Measurements from ENCODE around the gene ACTR3C. TPM values are rescaled to one million over a fixed set of nuclear protein-coding genes. Genes with fewer than 3 reads are reported as not detected.

Gene ACTR3C
- total RNA-seq, 2 experiments from 2014 or later: 5.0 to 6.1 TPM

- Mint-ChIP-seq H3K27ac (no peak overlapping the region), H3K4me3 (no peak overlapping the region), H3K27me3 (peaks cover 20% of the 10 kb centered on the region), H3K4me1 (no peaks in the 10 kb centered on the region), H3K36me3 (ENCODE audit: low read depth) (no peaks in the 10 kb centered on the region), H3K9me3 (peaks cover under 1% of the 10 kb centered on the region)
- DNase-seq: no peak
- POLR2A ChIA-PET: interaction anchor here (0.7 kb wide), 1 partner anchor 138 kb away, joined by 4 read pairs; no protein-coding TSS in a partner anchor
- CTCF ChIA-PET: interaction anchor here (1.1 kb wide), 1 partner anchor 31 kb away, joined by 3 read pairs; no protein-coding TSS in a partner anchor
Measured at GRCh38 chr7:150338166-150338829, 15.0 kb upstream of the ACTR3C start.

DNA sequence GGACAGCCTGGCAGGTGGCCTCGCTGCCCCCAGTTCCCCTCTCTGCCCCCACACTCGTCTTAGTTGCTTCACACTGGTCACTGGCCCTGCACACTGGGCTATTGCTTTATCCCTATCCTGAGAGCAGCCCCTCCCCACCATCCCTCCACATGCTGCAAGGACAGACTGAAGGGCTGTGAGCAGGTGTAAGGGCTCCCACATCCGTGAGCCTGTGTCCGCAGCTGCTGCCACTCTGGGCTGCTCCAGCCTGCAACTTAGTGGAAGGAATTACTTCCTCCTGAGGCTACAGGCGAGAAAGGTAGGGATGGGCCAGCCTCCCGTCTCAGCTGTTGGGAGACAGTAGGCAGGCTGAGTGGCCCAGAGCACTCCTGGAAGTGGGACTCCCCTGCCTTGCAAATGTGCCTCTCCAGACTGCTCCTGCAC lies 14.3 kb upstream of the ACTR3C start:
- H3K36me3 Mint-ChIP-seq (ENCODE audit: low read depth): no peaks in the 10 kb centered on the region
- H3K4me3 Mint-ChIP-seq: no peak overlapping the region
- peaks cover 14% of the 10 kb centered on the region for H3K27me3 Mint-ChIP-seq
- CTCF ChIA-PET: interaction anchor here (0.8 to 1.1 kb wide), 2 partner anchors 30 to 55 kb away, joined by 3 read pairs; no protein-coding TSS in a partner anchor
- DNase-seq: no peak
- no peaks in the 10 kb centered on the region for H3K9me3 Mint-ChIP-seq
- no peak overlapping the region for H3K27ac Mint-ChIP-seq
- POLR2A ChIA-PET: no interaction called here
- H3K4me1 Mint-ChIP-seq: no peaks in the 10 kb centered on the region

- DNase-seq: no peak
- peaks cover 11% of the 10 kb centered on the region for H3K27me3 Mint-ChIP-seq
- H3K4me1 Mint-ChIP-seq: no peaks in the 10 kb centered on the region
- no peak overlapping the region for H3K4me3 Mint-ChIP-seq
- no peaks in the 10 kb centered on the region for H3K36me3 Mint-ChIP-seq (ENCODE audit: low read depth)
- CTCF ChIA-PET: interaction anchor here (0.6 to 0.8 kb wide), 3 partner anchors 55 to 343 kb away, joined by 3 to 6 read pairs (median 3); no protein-coding TSS in a partner anchor
- H3K9me3 Mint-ChIP-seq: no peaks in the 10 kb centered on the region
- POLR2A ChIA-PET: no interaction called here
- H3K27ac Mint-ChIP-seq: no peak overlapping the region
Measured at GRCh38 chr7:150337179-150337578, 13.8 kb upstream of the ACTR3C start.

- no peak overlapping the region for H3K27ac Mint-ChIP-seq
- H3K9me3 Mint-ChIP-seq: no peaks in the 10 kb centered on the region
- H3K4me1 Mint-ChIP-seq: no peaks in the 10 kb centered on the region
- no peak for DNase-seq
- H3K4me3 Mint-ChIP-seq: no peak overlapping the region
- H3K36me3 Mint-ChIP-seq (ENCODE audit: low read depth): no peaks in the 10 kb centered on the region
- ChIA-PET POLR2A (no interaction called here), CTCF (interaction anchor here (0.6 to 0.8 kb wide), 3 partner anchors 56 to 343 kb away, joined by 3 to 6 read pairs (median 3); no protein-coding TSS in a partner anchor)
- peaks cover 6% of the 10 kb centered on the region for H3K27me3 Mint-ChIP-seq
Measured at GRCh38 chr7:150336746-150337145, 13.4 kb upstream of the ACTR3C start.

GRCh38 chr7:150335774-150336112 lies 12.4 kb upstream of the ACTR3C start:
- Mint-ChIP-seq H3K27me3 (peaks cover 4% of the 10 kb centered on the region), H3K4me3 (no peak overlapping the region), H3K27ac (no peak overlapping the region), H3K36me3 (ENCODE audit: low read depth) (no peaks in the 10 kb centered on the region), H3K4me1 (no peaks in the 10 kb centered on the region), H3K9me3 (no peaks in the 10 kb centered on the region)
- POLR2A ChIA-PET: no interaction called here
- DNase-seq: no peak
- CTCF ChIA-PET: no interaction called here

DNA sequence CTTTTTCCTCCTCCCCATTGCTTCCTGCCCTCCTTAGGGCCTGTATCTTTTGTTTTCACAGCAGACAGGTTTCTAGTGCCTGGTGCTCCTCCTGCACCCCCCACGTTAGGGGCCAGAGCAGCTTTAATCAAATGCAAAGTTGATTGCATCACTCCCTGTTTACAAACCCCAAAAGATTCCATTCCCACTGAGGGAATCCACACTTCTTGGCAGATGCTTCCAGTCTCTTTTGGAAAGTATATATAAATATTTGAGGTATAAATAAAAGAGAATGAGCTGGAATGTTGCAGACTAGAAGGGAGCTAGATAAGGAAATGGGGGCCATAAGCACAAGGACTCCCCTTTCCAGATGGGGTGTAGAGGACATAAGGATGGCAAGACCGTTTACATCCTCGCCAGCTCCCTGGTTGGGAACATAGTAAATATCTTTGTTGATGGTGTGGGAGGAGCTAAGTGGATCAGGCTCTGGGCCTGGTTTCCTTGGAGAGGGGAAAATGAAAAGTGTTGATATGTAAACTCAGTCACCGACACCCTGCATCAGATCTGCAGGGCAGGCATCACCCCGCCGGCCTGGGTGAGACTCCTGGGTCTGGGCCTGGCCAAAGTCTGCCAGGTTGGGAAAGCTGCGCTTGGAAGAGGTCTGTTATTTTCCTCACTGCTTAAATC lies 11.9 kb upstream of the ACTR3C start:
- H3K4me3 Mint-ChIP-seq: no peak overlapping the region
- H3K36me3 Mint-ChIP-seq (ENCODE audit: low read depth): no peaks in the 10 kb centered on the region
- DNase-seq: no peak
- no peaks in the 10 kb centered on the region for H3K9me3 Mint-ChIP-seq
- ChIA-PET CTCF (interaction anchor here (1.1 to 1.3 kb wide), 2 partner anchors 18 to 21 kb away, joined by 3 to 4 read pairs; no protein-coding TSS in a partner anchor), POLR2A (no interaction called here)
- peaks cover 4% of the 10 kb centered on the region for H3K27me3 Mint-ChIP-seq
- H3K4me1 Mint-ChIP-seq: no peaks in the 10 kb centered on the region
- H3K27ac Mint-ChIP-seq: no peak overlapping the region

DNA sequence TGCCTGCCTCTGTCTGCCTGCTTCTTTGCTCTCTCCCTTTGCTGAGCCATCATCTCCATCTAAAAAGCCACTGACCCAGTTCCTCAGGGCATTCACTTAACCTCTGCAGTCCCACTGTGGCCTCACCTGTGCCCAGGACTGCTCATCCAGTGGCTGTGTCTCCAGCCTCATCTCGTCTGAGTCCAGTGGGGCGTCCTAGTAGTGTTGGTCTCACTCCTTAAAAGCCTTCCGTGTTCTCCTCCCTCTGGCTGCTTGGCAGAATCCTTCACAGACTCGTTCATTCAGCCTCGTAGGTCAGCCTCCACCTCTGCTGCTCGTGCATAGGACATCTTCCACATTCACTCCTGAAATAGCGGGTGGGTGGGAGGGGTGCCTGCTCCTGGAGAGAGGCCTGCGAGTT lies 10.8 kb upstream of the ACTR3C start:
- Mint-ChIP-seq H3K4me1 (no peaks in the 10 kb centered on the region), H3K4me3 (no peak overlapping the region), H3K27ac (peak overlapping the region; percentile 6), H3K27me3 (no peaks in the 10 kb centered on the region), H3K9me3 (no peaks in the 10 kb centered on the region), H3K36me3 (ENCODE audit: low read depth) (peaks cover under 1% of the 10 kb centered on the region)
- POLR2A ChIA-PET: no interaction called here
- no peak for DNase-seq
- CTCF ChIA-PET: interaction anchor here (1.3 kb wide), 1 partner anchor 22 kb away, joined by 3 read pairs; no protein-coding TSS in a partner anchor

DNA sequence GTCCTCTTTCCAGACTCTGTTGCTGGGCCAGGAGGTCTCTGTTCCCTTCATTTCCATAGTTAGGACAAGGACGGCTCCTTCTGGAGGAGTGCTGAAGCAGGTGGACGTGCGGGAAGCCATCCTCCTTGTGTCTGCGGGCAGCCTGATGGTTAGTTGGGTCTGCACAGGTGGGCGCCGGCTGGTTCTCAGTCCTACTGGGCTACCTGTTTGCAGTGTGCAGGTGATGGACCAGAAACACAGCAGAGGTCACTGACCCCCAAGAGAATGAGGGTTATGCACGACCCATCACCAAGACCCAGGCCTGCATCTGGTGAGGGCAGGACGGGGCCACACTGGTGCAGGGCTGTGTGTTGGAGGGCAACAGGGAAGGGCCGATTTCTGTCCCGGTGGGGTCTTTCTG lies 10.3 kb upstream of the ACTR3C start:
- DNase-seq: no peak
- Mint-ChIP-seq H3K36me3 (ENCODE audit: low read depth) (peaks cover 5% of the 10 kb centered on the region), H3K4me3 (no peak overlapping the region), H3K4me1 (no peaks in the 10 kb centered on the region), H3K27ac (peak overlapping the region; percentile 25), H3K9me3 (no peaks in the 10 kb centered on the region), H3K27me3 (no peaks in the 10 kb centered on the region)
- POLR2A ChIA-PET: no interaction called here
- CTCF ChIA-PET: no interaction called here

DNA sequence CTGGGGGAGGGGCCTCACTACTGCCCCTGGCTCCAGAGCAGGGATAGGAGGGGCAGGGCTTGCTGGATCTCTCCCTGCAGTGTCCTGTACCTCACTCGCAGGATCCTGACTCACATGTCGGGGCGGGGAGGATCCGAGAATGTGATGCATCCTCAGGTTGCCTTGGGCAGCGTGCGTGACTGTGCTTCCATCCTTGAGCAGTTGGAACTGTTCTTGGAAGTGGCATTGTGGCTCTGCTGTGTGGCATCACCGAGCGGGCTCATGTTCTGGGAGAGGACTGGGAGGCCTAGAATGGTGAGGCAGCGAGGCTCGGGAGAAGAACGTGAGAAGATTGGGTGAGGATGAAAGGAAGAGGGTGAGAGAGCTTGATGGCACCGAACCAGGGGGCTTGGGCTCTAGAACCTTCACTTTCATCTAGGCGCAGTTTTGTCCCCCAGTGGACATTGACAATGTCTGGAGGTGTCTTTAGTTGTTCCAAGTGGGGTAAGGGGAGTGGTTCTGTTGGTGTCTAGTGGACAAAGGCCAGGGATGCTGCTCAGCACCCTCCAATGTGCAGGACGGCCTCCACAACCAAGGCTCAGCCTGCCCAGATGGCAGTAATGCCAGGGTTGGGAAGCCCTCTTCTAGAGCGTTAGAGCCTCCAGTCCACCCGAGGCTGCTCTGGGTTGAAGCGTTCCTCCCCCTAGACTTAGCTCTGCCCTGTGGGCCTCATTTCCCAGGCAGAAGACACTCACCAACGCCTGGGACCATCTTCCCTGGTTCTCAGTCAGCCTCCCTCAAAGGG lies 9.7 kb upstream of the ACTR3C start:
- CTCF ChIA-PET: no interaction called here
- Mint-ChIP-seq H3K36me3 (ENCODE audit: low read depth) (peaks cover 5% of the 10 kb centered on the region), H3K27ac (peak overlapping the region; percentile 25), H3K9me3 (no peaks in the 10 kb centered on the region), H3K4me1 (no peaks in the 10 kb centered on the region), H3K4me3 (no peak overlapping the region), H3K27me3 (no peaks in the 10 kb centered on the region)
- DNase-seq: no peak
- POLR2A ChIA-PET: no interaction called here

GRCh38 chr7:150330211-150330885 lies 7.0 kb upstream of the ACTR3C start:
- CTCF ChIA-PET: interaction anchor here (0.7 kb wide), 1 partner anchor 92 kb away, joined by 3 read pairs; no protein-coding TSS in a partner anchor
- POLR2A ChIA-PET: no interaction called here
- H3K27ac Mint-ChIP-seq: no peak overlapping the region

GRCh38 chr7:150329331-150330120 lies 6.2 kb upstream of the ACTR3C start:
- ChIA-PET CTCF (interaction anchor here (0.6 to 1.1 kb wide), 3 partner anchors 83 to 690 kb away, joined by 3 read pairs; no protein-coding TSS in a partner anchor), POLR2A (no interaction called here)
- no peak overlapping the region for H3K27ac Mint-ChIP-seq
- no peak for DNase-seq
- H3K36me3 Mint-ChIP-seq (ENCODE audit: low read depth): peaks cover 28% of the 10 kb centered on the region
- H3K4me1 Mint-ChIP-seq: peaks cover 8% of the 10 kb centered on the region
- no peaks in the 10 kb centered on the region for H3K9me3 Mint-ChIP-seq
- no peak overlapping the region for H3K4me3 Mint-ChIP-seq
- no peaks in the 10 kb centered on the region for H3K27me3 Mint-ChIP-seq

More at GRCh38 chr7:150330211-150330885, 7.0 kb upstream of the ACTR3C start:
- Mint-ChIP-seq H3K9me3 (no peaks in the 10 kb centered on the region), H3K36me3 (ENCODE audit: low read depth) (peaks cover 22% of the 10 kb centered on the region), H3K27me3 (no peaks in the 10 kb centered on the region), H3K4me1 (no peaks in the 10 kb centered on the region), H3K4me3 (no peak overlapping the region)
- no peak for DNase-seq

- POLR2A ChIA-PET: no interaction called here
- no peak for DNase-seq
- H3K9me3 Mint-ChIP-seq: no peaks in the 10 kb centered on the region
- no peak overlapping the region for H3K27ac Mint-ChIP-seq
- H3K27me3 Mint-ChIP-seq: no peaks in the 10 kb centered on the region
- H3K4me3 Mint-ChIP-seq: no peak overlapping the region
- peaks cover 32% of the 10 kb centered on the region for H3K36me3 Mint-ChIP-seq (ENCODE audit: low read depth)
- CTCF ChIA-PET: no interaction called here
- peaks cover 25% of the 10 kb centered on the region for H3K4me1 Mint-ChIP-seq
Measured at GRCh38 chr7:150327308-150327707, 4.0 kb upstream of the ACTR3C start.
